NCI-H345 (cell line): ENCODE data around the gene MPZ.
A peak's percentile ranks its signal among the peaks of the same experiment; 100 is the strongest.
"Not testable (repeated sequence)": the region's sequence is repeated elsewhere in the genome, so short reads cannot be mapped to it uniquely, and the experiment has no call there.

Experiments
- DNase-seq: peaks from one replicate; lab custom pipeline; 2025; lab: John Stamatoyannopoulos, UW

Gene MPZ

DNA sequence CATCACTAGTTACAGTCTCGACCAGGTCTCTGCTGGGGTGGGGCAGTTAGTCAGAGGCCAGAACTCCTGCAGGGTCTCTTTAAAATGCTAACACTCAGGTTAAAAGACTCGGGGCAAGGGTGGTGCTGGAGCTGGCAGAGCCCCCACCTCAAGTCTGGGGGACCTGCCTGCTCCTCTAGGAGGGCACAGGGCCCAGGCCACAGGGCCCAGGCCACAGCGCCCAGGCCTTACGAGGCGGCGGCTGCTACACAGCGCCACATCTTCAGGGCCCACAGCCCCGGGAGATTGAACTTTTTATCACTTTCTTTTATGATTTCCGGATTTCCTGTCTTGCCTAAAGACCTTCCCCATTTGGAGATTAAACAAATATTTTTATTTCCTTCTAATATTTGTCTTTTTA is 10.4 kb downstream of the MPZ start:
- no peak for DNase-seq

- no peak for DNase-seq
Measured at GRCh38 chr1:161298116-161298515, 11.7 kb downstream of the MPZ start.

- DNase-seq: no peak
Measured at GRCh38 chr1:161297415-161297814, 12.4 kb downstream of the MPZ start.

DNA sequence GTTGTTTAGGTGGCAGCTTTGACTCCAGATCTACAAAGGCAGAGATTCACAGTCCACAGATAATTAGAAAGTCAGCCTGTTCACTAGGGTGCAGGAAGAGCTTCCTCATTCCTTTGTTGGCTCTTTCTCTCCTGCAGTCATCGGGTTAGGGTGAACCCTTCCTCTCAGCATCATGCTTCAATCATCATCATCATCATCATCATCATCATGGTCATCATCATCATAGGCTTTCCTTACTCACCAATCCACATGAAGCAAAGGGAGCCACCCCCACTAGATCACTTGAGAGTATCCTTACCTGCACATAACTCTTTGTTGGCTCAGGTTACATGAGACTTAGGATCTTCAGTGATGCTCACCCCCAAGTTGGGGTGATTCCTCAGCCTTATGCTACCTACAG is 19.0 kb downstream of the MPZ start:
- DNase-seq: no peak

GRCh38 chr1:161287482-161288054 is 22.2 kb downstream of the MPZ start:
- no peak for DNase-seq

- no peak for DNase-seq
Measured at GRCh38 chr1:161285521-161285920, 24.2 kb downstream of the MPZ start.

DNA sequence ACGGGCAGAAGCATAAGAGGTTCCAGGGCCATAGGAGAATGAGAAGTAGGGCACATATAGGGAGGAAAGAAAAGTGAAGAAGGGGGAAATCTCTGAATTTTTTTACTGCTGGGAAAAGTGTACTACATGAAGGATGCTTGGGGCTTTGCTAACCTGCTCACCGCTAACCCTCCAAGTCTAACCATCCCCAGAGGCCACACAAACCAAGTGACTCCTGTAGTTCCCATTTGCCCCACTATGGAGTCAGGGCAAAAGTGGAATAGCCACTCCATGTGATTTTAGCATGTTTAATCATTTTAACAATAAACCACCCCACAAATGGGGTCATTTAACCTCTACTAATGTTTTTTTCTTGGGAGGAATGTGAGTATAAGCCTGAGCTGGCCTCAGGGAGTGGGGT is 24.7 kb downstream of the MPZ start:
- DNase-seq: no peak

DNA sequence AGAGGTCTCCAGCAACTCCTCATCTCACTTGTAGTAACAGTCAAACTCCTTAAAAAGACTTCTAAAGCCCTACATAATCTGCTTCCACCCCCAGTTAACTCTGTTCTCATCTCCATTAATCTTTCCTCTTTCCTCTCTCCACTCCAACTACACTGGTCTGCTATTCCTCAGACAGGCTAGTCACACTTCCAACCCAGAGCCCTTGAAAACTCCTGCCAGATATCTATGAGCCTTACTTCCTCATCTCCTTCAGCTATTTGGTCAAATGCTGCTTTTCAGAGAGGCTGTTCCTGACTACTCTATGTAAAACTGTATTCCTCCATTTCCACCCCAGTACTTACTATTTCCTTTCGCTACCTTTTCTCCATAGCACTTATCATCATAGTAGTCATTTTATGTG is 26.8 kb downstream of the MPZ start:
- no peak for DNase-seq

GRCh38 chr1:161274874-161275273 is 34.9 kb downstream of the MPZ start:
- no peak for DNase-seq

DNA sequence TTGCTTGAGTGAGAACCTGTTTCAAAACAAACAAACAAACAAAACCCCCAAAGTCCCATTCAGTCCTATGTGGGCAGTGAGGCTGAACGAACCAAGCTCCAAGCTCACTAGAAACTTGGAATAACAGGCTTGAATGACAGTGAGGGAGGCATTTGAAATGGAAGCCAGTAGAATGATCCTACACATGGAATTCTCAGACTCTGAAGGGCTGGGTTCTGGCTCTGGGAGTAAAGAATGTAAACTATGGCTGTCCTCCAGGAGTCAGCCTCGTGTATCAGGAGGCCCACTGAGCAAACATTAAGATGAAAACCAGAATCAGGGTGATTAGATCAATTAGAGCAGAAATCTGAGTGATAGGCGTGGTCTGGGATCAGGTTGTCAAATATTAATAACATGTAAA is 36.4 kb downstream of the MPZ start:
- no peak for DNase-seq

DNA sequence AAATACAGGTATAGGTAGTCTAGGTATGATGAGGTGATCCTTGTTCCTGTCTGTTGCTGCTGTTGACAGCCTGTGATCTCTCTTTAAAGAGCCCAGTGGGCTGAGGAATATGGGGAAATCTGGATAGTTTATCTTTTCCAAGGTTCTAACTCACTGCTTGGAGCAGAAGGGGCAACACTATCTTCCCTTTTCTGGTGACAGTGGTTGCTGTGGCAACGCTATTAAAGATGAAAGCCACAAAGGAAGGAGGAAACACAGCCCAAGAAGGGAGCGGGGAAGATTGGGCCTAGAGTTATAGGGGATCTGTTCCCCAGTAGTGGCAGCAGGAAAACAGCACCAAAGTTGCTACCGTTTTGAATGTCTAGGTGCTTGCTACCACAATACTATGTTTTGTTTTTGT is 42.4 kb downstream of the MPZ start:
- DNase-seq: no peak

- no peak for DNase-seq
Measured at GRCh38 chr1:161266836-161267235, 42.9 kb downstream of the MPZ start.

DNA sequence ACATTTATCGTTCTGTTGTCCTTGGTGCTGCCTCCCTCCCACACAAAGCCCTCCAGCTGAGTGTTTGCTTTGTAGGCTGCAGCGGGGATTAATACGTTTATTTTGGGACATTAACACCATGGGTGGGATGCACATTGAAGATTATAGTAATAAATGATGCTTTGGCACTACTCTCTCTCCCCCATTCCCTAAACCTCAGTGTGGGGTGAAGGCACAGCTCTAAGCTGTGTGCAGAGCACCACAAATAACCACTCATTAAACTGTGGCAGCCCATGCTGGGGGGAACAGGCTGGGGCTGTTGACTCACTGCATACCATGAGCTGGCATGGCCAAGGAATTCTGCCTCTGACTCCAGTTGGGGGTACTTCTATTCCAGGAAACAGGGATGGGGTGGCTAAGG is 43.6 kb downstream of the MPZ start:
- DNase-seq: no peak

- no peak for DNase-seq
Measured at GRCh38 chr1:161265305-161265704, 44.5 kb downstream of the MPZ start.

DNA sequence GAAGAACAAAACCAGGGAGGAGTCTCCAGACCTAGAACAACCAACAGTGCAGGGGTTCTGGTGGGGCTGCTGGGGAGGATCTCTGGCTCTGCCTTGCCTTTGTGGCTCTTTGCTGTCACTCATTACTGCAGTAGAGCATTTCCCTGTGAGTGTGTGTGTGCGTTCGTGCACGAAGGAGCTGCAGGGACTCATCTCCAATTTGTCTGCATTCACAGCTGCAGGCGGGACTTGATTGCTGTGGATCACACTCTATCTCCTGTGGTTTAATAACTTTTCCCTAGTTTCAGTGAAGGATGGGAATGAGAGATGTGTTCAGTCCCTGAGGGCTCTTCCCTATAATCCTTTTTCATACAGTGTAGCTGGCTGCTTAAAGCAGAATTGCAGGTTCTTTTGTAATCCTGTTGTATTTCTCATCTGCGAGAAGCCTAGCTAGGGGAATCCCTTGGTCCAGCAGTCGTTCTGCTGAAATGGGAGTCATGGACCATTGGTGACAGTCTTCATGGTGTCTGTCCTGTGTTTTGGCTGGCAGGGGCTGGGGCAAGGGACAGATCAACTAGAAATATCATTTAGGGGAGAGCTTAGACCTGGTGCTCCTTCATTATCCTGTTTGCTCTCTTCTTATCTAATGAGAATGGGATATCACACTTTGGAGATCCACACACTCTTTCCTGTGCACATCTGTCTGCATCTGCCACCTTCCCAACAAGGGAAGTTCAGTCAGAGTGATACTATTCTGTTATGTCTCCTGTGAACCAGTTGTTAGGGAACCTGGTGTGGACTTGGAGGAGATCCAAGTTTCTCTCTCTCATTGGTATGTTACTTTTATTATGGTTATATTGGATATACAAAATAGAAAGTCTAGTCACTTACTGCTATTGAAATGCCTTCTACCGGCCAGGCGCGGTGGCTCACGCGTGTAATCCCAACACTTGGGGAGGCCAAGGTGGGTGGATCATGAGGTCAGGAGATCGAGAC is 48.2 kb downstream of the MPZ start:
- peak; percentile 16 for DNase-seq

DNA sequence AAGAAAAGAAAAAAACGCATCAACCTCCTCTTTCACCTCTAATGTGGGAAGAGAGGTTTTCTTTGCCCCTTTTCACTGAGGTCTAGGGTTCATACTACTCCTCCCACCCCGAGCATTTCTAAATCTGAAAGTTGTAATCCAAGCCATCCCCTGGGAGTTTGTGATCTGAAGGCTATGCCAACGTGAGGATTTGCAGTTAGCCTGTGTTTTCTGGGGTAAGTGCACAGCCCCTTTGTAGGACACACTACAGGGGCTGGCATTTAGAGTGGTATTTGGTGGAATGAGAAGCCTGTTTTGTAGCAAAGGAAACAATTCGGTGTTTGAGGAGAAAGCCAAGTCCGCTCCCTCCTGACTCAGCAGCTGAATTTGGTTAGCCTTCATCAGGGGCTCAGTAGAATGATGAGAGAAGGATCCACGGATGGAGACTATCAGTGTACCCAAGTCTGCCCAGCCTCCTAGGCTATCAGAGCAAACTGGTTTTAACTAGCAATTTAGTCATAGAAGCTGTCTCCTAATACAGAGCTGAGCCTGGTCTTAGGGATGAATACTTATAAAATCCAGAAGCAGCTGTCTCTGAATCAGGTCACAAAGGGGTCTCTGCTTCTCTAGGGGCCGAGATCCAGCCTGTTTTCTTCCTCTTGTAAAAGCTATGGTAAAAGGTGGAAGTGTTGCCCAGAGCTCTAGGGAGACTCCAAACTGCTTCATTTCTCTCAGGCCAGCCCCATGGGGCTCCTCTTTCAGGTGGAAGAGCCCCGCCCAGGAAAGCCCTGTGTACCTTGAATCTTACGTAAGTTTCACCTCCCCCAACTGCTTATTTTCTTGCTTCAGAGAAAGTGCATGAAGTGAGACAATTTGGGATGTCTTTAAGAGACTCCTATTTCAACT is 49.1 kb downstream of the MPZ start:
- no peak for DNase-seq

GRCh38 chr1:161259765-161260164 is 50.0 kb downstream of the MPZ start:
- no peak for DNase-seq

- no peak for DNase-seq
Measured at GRCh38 chr1:161259345-161259702, 50.4 kb downstream of the MPZ start.

GRCh38 chr1:161258439-161259344 is 51.1 kb downstream of the MPZ start, which contains the start of gene PCP4L1:
PCP4L1 (plus strand) TSS chr1:161258745; CDS start chr1:161258975, 230 bp downstream.
- peak; percentile 59 for DNase-seq

DNA sequence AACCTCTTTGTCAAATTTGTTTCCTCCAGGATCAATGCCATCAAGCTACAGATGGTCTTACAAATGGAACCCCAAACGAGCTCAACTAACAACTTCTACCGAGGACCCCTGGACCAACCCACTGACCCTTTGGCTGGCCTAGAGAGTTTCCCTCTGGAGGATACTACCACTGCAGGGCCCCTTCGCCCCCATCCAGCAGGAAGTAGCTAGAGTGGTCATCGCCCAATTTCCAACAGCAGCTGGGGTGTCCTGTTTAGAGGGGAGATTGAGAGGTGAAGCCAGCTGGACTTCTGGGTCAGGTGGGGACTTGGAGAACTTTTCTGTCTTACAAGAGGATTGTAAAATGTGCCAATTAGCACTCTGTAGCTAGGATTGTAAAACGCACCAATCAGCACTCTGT is 52.7 kb downstream of the MPZ start:
- not testable (repeated sequence) for DNase-seq

GRCh38 chr1:161255955-161256520 is 53.7 kb downstream of the MPZ start:
- DNase-seq: not testable (repeated sequence)
